ENCODE results near the gene TP63. TPM values are rescaled to one million over a fixed set of nuclear protein-coding genes. Genes with fewer than 3 reads are reported as not detected.

TP63 gene
- polyA plus RNA-seq, 1 donor from 2014 or later: 0.12 TPM

DNA sequence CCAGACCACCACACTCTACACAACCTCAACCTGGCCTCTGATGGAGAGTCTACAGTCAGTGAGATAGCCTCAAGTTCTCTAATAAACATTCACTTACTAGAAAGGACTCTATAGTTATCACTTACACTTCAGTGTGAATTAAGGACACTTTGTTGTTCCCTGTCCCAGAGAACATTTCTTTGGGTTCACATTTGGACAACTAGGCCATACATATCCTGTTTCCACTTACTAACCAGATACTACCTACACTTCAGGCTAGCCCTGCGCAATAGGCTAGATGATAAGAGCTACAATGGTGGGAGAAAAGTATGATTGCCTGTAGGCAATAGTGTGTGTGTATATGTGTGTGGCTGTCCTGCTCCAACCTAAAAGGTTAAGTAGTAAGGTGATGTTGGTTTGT lies 72.7 kb downstream of the TP63 start:
- Histone ChIP-seq H3F3A (ENCODE audit: insufficient read depth, low read length, poor library complexity, severe bottlenecking) (no peaks in the 10 kb centered on the region), H2AFZ (ENCODE audit: low read depth, low read length) (no peak overlapping the region), H3K27me3 (ENCODE audit: insufficient read depth, low read depth, low read length) (no peaks in the 10 kb centered on the region), H3K36me3 (ENCODE audit: insufficient read depth, low read length) (no peaks in the 10 kb centered on the region), H3K9ac (ENCODE audit: low read length) (no peak overlapping the region), H3K9me3 (ENCODE audit: low read length) (no peaks in the 10 kb centered on the region), H4K20me1 (ENCODE audit: insufficient read depth) (no peaks in the 10 kb centered on the region), H3K4me3 (ENCODE audit: low read length) (no peak overlapping the region), H3K27ac (ENCODE audit: low read length) (no peak overlapping the region), H3K4me2 (ENCODE audit: low read length) (no peak overlapping the region), H3K9me2 (ENCODE audit: insufficient read depth, low read length) (no peaks in the 10 kb centered on the region), H3K79me2 (replicated peaks; ENCODE audit: insufficient read depth, low read length) (no peaks in the 10 kb centered on the region)
- TF ChIP-seq, protein P1, sequence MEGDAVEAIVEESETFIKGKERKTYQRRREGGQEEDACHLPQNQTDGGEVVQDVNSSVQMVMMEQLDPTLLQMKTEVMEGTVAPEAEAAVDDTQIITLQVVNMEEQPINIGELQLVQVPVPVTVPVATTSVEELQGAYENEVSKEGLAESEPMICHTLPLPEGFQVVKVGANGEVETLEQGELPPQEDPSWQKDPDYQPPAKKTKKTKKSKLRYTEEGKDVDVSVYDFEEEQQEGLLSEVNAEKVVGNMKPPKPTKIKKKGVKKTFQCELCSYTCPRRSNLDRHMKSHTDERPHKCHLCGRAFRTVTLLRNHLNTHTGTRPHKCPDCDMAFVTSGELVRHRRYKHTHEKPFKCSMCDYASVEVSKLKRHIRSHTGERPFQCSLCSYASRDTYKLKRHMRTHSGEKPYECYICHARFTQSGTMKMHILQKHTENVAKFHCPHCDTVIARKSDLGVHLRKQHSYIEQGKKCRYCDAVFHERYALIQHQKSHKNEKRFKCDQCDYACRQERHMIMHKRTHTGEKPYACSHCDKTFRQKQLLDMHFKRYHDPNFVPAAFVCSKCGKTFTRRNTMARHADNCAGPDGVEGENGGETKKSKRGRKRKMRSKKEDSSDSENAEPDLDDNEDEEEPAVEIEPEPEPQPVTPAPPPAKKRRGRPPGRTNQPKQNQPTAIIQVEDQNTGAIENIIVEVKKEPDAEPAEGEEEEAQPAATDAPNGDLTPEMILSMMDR (IDR thresholded peaks at IDR 0.05; ENCODE audit: poor library complexity, severe bottlenecking): no peak
- TF ChIP-seq POLR2AphosphoS5 (IDR thresholded peaks at IDR 0.05): no peak
- TF ChIP-seq EZH2 (IDR thresholded peaks at IDR 0.05; ENCODE audit: borderline replicate concordance, insufficient read depth, low read length, poor library complexity, severe bottlenecking): no peak
- TF ChIP-seq TAF1 (IDR thresholded peaks at IDR 0.05; ENCODE audit: low read depth): no peak
- no peak for TF ChIP-seq EP300 (conservative IDR thresholded peaks at IDR 0.05; ENCODE audit: poor library complexity, severe bottlenecking)
- TF ChIP-seq MXI1 (conservative IDR thresholded peaks at IDR 0.05; ENCODE audit: poor library complexity, severe bottlenecking): no peak
- TF ChIP-seq RAD21 (conservative IDR thresholded peaks at IDR 0.05): no peak
- TF ChIP-seq SMC3 (conservative IDR thresholded peaks at IDR 0.05; ENCODE audit: poor library complexity): no peak
- TF ChIP-seq, protein P2, sequence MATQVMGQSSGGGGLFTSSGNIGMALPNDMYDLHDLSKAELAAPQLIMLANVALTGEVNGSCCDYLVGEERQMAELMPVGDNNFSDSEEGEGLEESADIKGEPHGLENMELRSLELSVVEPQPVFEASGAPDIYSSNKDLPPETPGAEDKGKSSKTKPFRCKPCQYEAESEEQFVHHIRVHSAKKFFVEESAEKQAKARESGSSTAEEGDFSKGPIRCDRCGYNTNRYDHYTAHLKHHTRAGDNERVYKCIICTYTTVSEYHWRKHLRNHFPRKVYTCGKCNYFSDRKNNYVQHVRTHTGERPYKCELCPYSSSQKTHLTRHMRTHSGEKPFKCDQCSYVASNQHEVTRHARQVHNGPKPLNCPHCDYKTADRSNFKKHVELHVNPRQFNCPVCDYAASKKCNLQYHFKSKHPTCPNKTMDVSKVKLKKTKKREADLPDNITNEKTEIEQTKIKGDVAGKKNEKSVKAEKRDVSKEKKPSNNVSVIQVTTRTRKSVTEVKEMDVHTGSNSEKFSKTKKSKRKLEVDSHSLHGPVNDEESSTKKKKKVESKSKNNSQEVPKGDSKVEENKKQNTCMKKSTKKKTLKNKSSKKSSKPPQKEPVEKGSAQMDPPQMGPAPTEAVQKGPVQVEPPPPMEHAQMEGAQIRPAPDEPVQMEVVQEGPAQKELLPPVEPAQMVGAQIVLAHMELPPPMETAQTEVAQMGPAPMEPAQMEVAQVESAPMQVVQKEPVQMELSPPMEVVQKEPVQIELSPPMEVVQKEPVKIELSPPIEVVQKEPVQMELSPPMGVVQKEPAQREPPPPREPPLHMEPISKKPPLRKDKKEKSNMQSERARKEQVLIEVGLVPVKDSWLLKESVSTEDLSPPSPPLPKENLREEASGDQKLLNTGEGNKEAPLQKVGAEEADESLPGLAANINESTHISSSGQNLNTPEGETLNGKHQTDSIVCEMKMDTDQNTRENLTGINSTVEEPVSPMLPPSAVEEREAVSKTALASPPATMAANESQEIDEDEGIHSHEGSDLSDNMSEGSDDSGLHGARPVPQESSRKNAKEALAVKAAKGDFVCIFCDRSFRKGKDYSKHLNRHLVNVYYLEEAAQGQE (IDR thresholded peaks at IDR 0.05; ENCODE audit: borderline replicate concordance): no peak

GRCh38 chr3:189708375-189708774 lies 77.2 kb downstream of the TP63 start:
- H3K4me3 ChIP-seq (ENCODE audit: low read length): no peak overlapping the region
- H3K4me2 ChIP-seq (ENCODE audit: low read length): no peak overlapping the region
- H3K9me3 ChIP-seq (ENCODE audit: low read length): no peaks in the 10 kb centered on the region
- no peak overlapping the region for H2AFZ ChIP-seq (ENCODE audit: low read depth, low read length)
- no peaks in the 10 kb centered on the region for H3F3A ChIP-seq (ENCODE audit: insufficient read depth, low read length, poor library complexity, severe bottlenecking)
- H3K27ac ChIP-seq (ENCODE audit: low read length): no peak overlapping the region
- H3K9me2 ChIP-seq (ENCODE audit: insufficient read depth, low read length): no peaks in the 10 kb centered on the region
- no peaks in the 10 kb centered on the region for H3K79me2 ChIP-seq (replicated peaks; ENCODE audit: insufficient read depth, low read length)
- no peak overlapping the region for H3K9ac ChIP-seq (ENCODE audit: low read length)
- H3K36me3 ChIP-seq (ENCODE audit: insufficient read depth, low read length): no peaks in the 10 kb centered on the region
- TF ChIP-seq, protein P1 (IDR thresholded peaks at IDR 0.05; ENCODE audit: poor library complexity, severe bottlenecking): no peak
- TF ChIP-seq POLR2AphosphoS5 (IDR thresholded peaks at IDR 0.05): no peak
- no peak for TF ChIP-seq SMC3 (conservative IDR thresholded peaks at IDR 0.05; ENCODE audit: poor library complexity)
- TF ChIP-seq MXI1 (conservative IDR thresholded peaks at IDR 0.05; ENCODE audit: poor library complexity, severe bottlenecking): no peak
- no peak for TF ChIP-seq EZH2 (IDR thresholded peaks at IDR 0.05; ENCODE audit: borderline replicate concordance, insufficient read depth, low read length, poor library complexity, severe bottlenecking)
- TF ChIP-seq TAF1 (IDR thresholded peaks at IDR 0.05; ENCODE audit: low read depth): no peak
- no peak for TF ChIP-seq EP300 (conservative IDR thresholded peaks at IDR 0.05; ENCODE audit: poor library complexity, severe bottlenecking)
- TF ChIP-seq RAD21 (conservative IDR thresholded peaks at IDR 0.05): no peak
- TF ChIP-seq, protein P2 (IDR thresholded peaks at IDR 0.05; ENCODE audit: borderline replicate concordance): no peak
- no peaks in the 10 kb centered on the region for H3K27me3 ChIP-seq (ENCODE audit: insufficient read depth, low read depth, low read length)
- no peaks in the 10 kb centered on the region for H4K20me1 ChIP-seq (ENCODE audit: insufficient read depth)
